ENCODE results near the gene LIPK.

Gene LIPK

DNA sequence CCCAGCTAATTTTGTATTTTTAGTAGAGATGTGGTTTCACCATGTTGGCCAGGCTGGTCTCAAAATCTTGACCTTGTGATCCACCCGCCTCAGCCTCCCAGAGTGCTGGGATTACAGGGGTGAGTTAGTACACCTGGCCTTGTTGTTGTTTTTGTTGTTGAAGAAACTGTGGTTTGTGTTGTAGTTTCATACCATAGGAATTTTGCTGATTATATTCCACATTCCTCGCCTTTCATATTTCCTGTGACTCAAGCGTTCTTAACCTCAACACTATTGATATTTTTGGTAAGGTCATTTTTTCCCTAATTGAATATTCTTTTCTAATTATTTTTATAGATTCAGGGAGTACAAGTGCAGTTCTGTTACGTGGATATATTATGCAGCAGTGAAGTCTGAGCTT is 25.1 kb upstream of the LIPK start:
- no peak overlapping the region for H3K18ac ChIP-seq (ENCODE audit: low read length)
- H3K9me3 ChIP-seq (replicated peaks in 1 of 2; ENCODE audit: control insufficient read depth in 2 of 2, insufficient read depth in 1 of 2, low read depth in 1 of 2, low read length in 2 of 2) = no peaks in the 10 kb centered on the region
- no peak for DNase-seq (ENCODE audit: low spot score)

DNA sequence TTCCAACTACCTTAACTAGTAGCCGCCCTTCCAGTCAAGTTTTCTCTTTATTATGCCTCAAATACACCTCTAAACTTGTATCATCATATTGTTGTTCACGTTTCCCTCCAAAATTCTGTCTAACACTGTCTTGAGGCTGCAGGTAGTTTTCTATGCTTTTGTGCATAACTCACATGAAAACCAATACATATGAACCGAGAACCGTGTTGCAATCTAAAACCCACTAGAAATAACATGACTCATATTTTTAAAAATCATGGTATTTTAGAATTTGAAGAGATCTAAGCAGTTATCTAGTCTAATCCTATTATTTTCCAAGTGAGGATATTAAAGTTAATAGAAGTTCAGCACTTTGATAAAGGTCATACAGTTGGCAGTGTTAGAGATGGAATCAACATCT is 23.6 kb upstream of the LIPK start:
- H2BK12ac ChIP-seq (ENCODE audit: low read length) = no peak overlapping the region
- no peak overlapping the region for H2BK120ac ChIP-seq (ENCODE audit: low read depth, low read length)
- WGBS, 2 donors (ENCODE audit: extremely low coverage in 2 of 2, insufficient read length in 2 of 2, insufficient replicate concordance in 1 of 2) = no CpG with 5 or more reads among the region's 4 CpGs
- no peaks in the 10 kb centered on the region for H3K79me1 ChIP-seq (ENCODE audit: low read depth, low read length)
- H3K14ac ChIP-seq (ENCODE audit: low read length) = no peak overlapping the region
- H3K27me3 ChIP-seq (ENCODE audit: control insufficient read depth in 3 of 3, insufficient read depth in 3 of 3, low read depth in 1 of 3, low read length in 3 of 3) = no peaks in the 10 kb centered on the region
- no peak overlapping the region for H2BK5ac ChIP-seq (ENCODE audit: low read length)
- no peak overlapping the region for H3K23ac ChIP-seq (ENCODE audit: low read depth, low read length, poor library complexity)
- H3K4me1 ChIP-seq (ENCODE audit: control insufficient read depth in 2 of 2, insufficient read depth in 1 of 2, low read depth in 1 of 2, low read length in 2 of 2) = no peaks in the 10 kb centered on the region
- no peak overlapping the region for H3K9ac ChIP-seq (ENCODE audit: low read depth, low read length, poor library complexity)
- no peak overlapping the region for H3K18ac ChIP-seq (ENCODE audit: low read length)
- H4K8ac ChIP-seq (ENCODE audit: low read depth, low read length) = no peak overlapping the region
- H3K9me3 ChIP-seq (replicated peaks in 1 of 2; ENCODE audit: control insufficient read depth in 2 of 2, insufficient read depth in 1 of 2, low read depth in 1 of 2, low read length in 2 of 2) = no peaks in the 10 kb centered on the region
- H2AFZ ChIP-seq (ENCODE audit: low read length) = no peak overlapping the region
- no peak overlapping the region for H3K4me2 ChIP-seq (ENCODE audit: insufficient read depth, low read length, poor library complexity, severe bottlenecking)
- DNase-seq (ENCODE audit: low spot score) = no peak
- no peaks in the 10 kb centered on the region for H3K36me3 ChIP-seq (replicated peaks in 1 of 2; ENCODE audit: control insufficient read depth in 2 of 2, insufficient read depth in 2 of 2, low read length in 2 of 2)
- no peak overlapping the region for H3K27ac ChIP-seq (replicated peaks; ENCODE audit: low read length)
- no peak overlapping the region for H2BK15ac ChIP-seq (ENCODE audit: low read length)
- H3K4ac ChIP-seq (ENCODE audit: low read length) = no peak overlapping the region
- no peak overlapping the region for H3K4me3 ChIP-seq (ENCODE audit: low read length in 2 of 2)
- H2AK5ac ChIP-seq (ENCODE audit: low read depth, low read length) = no peak overlapping the region
- H4K91ac ChIP-seq (ENCODE audit: low read depth, low read length, poor library complexity) = no peak overlapping the region

More for the DNA sequence above, 25.1 kb upstream of the LIPK start:
- H3K36me3 ChIP-seq (replicated peaks in 1 of 2; ENCODE audit: control insufficient read depth in 2 of 2, insufficient read depth in 2 of 2, low read length in 2 of 2) = no peaks in the 10 kb centered on the region
- H4K91ac ChIP-seq (ENCODE audit: low read depth, low read length, poor library complexity) = no peak overlapping the region
- H3K4ac ChIP-seq (ENCODE audit: low read length) = no peak overlapping the region
- no peak overlapping the region for H2BK12ac ChIP-seq (ENCODE audit: low read length)
- H3K9ac ChIP-seq (ENCODE audit: low read depth, low read length, poor library complexity) = no peak overlapping the region
- H3K4me2 ChIP-seq (ENCODE audit: insufficient read depth, low read length, poor library complexity, severe bottlenecking) = no peak overlapping the region
- H2AFZ ChIP-seq (ENCODE audit: low read length) = no peak overlapping the region
- no peaks in the 10 kb centered on the region for H3K79me1 ChIP-seq (ENCODE audit: low read depth, low read length)
- no peak overlapping the region for H2AK5ac ChIP-seq (ENCODE audit: low read depth, low read length)
- no peak overlapping the region for H3K23ac ChIP-seq (ENCODE audit: low read depth, low read length, poor library complexity)
- WGBS, 2 donors (ENCODE audit: extremely low coverage in 2 of 2, insufficient read length in 2 of 2, insufficient replicate concordance in 1 of 2) = no CpG with 5 or more reads among the region's 4 CpGs
- H3K27me3 ChIP-seq (ENCODE audit: control insufficient read depth in 3 of 3, insufficient read depth in 3 of 3, low read depth in 1 of 3, low read length in 3 of 3) = no peaks in the 10 kb centered on the region
- H3K4me1 ChIP-seq (ENCODE audit: control insufficient read depth in 2 of 2, insufficient read depth in 1 of 2, low read depth in 1 of 2, low read length in 2 of 2) = no peaks in the 10 kb centered on the region
- no peak overlapping the region for H2BK120ac ChIP-seq (ENCODE audit: low read depth, low read length)
- H3K14ac ChIP-seq (ENCODE audit: low read length) = no peak overlapping the region
- H3K27ac ChIP-seq (replicated peaks; ENCODE audit: low read length) = no peak overlapping the region
- no peak overlapping the region for H4K8ac ChIP-seq (ENCODE audit: low read depth, low read length)
- no peak overlapping the region for H3K4me3 ChIP-seq (ENCODE audit: low read length in 2 of 2)
- no peak overlapping the region for H2BK15ac ChIP-seq (ENCODE audit: low read length)
- no peak overlapping the region for H2BK5ac ChIP-seq (ENCODE audit: low read length)

DNA sequence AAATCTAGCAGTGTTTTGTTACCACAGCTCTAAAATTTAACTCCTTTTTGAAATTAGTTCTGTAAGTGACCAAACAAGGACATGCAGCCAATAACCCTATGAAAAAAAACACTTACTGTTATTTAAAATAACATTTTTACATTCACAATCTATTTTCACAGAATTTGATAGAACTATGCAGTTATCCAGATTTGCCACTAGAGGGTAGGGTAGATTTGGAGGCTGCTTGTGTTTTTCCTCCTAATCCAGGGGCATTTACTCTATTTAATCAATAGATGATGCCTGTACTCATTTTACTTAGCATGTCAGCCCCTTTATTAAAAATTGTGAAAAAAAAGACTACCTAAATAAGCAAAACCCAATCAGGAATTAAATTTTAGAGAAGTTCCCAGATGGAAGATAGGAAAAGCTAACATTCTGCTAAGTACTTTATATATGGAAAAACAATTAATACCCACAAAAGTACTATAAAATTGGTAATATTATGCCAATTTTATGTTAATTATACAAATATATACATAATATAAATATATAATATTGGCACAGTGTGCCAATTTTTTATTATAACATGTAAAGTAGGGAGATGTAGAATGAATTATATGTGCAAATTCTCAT is 18.1 kb upstream of the LIPK start:
- no peak overlapping the region for H2BK12ac ChIP-seq (ENCODE audit: low read length)
- no peaks in the 10 kb centered on the region for H3K9me3 ChIP-seq (replicated peaks in 1 of 2; ENCODE audit: control insufficient read depth in 2 of 2, insufficient read depth in 1 of 2, low read depth in 1 of 2, low read length in 2 of 2)
- no peak overlapping the region for H3K27ac ChIP-seq (replicated peaks; ENCODE audit: low read length)
- H3K27me3 ChIP-seq (ENCODE audit: control insufficient read depth in 3 of 3, insufficient read depth in 3 of 3, low read depth in 1 of 3, low read length in 3 of 3) = no peaks in the 10 kb centered on the region
- no peaks in the 10 kb centered on the region for H3K36me3 ChIP-seq (replicated peaks in 1 of 2; ENCODE audit: control insufficient read depth in 2 of 2, insufficient read depth in 2 of 2, low read length in 2 of 2)
- no peak overlapping the region for H3K4me3 ChIP-seq (ENCODE audit: low read length in 2 of 2)
- no peak overlapping the region for H2AFZ ChIP-seq (ENCODE audit: low read length)
- no peaks in the 10 kb centered on the region for H3K4me1 ChIP-seq (ENCODE audit: control insufficient read depth in 2 of 2, insufficient read depth in 1 of 2, low read depth in 1 of 2, low read length in 2 of 2)
- no peak overlapping the region for H2BK120ac ChIP-seq (ENCODE audit: low read depth, low read length)
- H2AK5ac ChIP-seq (ENCODE audit: low read depth, low read length) = no peak overlapping the region
- H3K9ac ChIP-seq (ENCODE audit: low read depth, low read length, poor library complexity) = no peak overlapping the region
- H3K14ac ChIP-seq (ENCODE audit: low read length) = no peak overlapping the region
- no peaks in the 10 kb centered on the region for H3K79me1 ChIP-seq (ENCODE audit: low read depth, low read length)
- no peak overlapping the region for H3K23ac ChIP-seq (ENCODE audit: low read depth, low read length, poor library complexity)
- H3K4me2 ChIP-seq (ENCODE audit: insufficient read depth, low read length, poor library complexity, severe bottlenecking) = no peak overlapping the region
- no peak overlapping the region for H4K8ac ChIP-seq (ENCODE audit: low read depth, low read length)
- no peak overlapping the region for H2BK15ac ChIP-seq (ENCODE audit: low read length)
- no peak overlapping the region for H3K18ac ChIP-seq (ENCODE audit: low read length)
- no peak overlapping the region for H3K4ac ChIP-seq (ENCODE audit: low read length)
- no peak overlapping the region for H4K91ac ChIP-seq (ENCODE audit: low read depth, low read length, poor library complexity)
- H2BK5ac ChIP-seq (ENCODE audit: low read length) = no peak overlapping the region
- no peak for DNase-seq (ENCODE audit: low spot score)

DNA sequence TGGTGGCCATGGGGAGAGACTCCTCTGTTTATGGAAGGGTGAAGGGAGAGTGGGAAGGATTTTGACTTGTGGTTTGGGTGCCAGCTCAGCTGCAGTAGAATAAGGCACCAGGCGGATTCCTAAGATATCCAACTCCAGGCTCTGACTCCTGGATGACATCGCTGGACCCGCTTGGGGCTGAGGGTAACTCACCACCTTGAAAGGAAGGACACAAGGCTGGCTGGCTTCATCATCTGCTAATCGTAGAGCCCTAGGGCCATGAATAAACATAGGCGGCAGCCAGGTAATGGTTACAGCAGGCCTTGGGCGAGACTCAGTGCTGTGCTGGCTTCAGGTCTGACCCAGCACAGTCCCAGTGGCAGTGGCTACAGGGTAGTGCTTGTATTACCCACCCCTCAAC is 16.7 kb upstream of the LIPK start:
- H2BK5ac ChIP-seq (ENCODE audit: low read length) = no peak overlapping the region
- H3K23ac ChIP-seq (ENCODE audit: low read depth, low read length, poor library complexity) = no peak overlapping the region
- no peak overlapping the region for H2AFZ ChIP-seq (ENCODE audit: low read length)
- H3K9ac ChIP-seq (ENCODE audit: low read depth, low read length, poor library complexity) = no peak overlapping the region
- H3K27me3 ChIP-seq (ENCODE audit: control insufficient read depth in 3 of 3, insufficient read depth in 3 of 3, low read depth in 1 of 3, low read length in 3 of 3) = no peaks in the 10 kb centered on the region
- H2BK12ac ChIP-seq (ENCODE audit: low read length) = no peak overlapping the region
- DNase-seq (ENCODE audit: low spot score) = no peak
- no peak overlapping the region for H2BK15ac ChIP-seq (ENCODE audit: low read length)
- H3K4me2 ChIP-seq (ENCODE audit: insufficient read depth, low read length, poor library complexity, severe bottlenecking) = no peak overlapping the region
- no peak overlapping the region for H3K14ac ChIP-seq (ENCODE audit: low read length)
- no peak overlapping the region for H3K18ac ChIP-seq (ENCODE audit: low read length)
- H3K9me3 ChIP-seq (replicated peaks in 1 of 2; ENCODE audit: control insufficient read depth in 2 of 2, insufficient read depth in 1 of 2, low read depth in 1 of 2, low read length in 2 of 2) = no peaks in the 10 kb centered on the region
- WGBS, 2 donors (ENCODE audit: extremely low coverage in 2 of 2, insufficient read length in 2 of 2, insufficient replicate concordance in 1 of 2) = no CpG with 5 or more reads among the region's 6 CpGs
- no peak overlapping the region for H4K91ac ChIP-seq (ENCODE audit: low read depth, low read length, poor library complexity)
- H4K8ac ChIP-seq (ENCODE audit: low read depth, low read length) = no peak overlapping the region
- H3K79me1 ChIP-seq (ENCODE audit: low read depth, low read length) = no peaks in the 10 kb centered on the region
- no peaks in the 10 kb centered on the region for H3K36me3 ChIP-seq (replicated peaks in 1 of 2; ENCODE audit: control insufficient read depth in 2 of 2, insufficient read depth in 2 of 2, low read length in 2 of 2)
- H2AK5ac ChIP-seq (ENCODE audit: low read depth, low read length) = no peak overlapping the region
- H2BK120ac ChIP-seq (ENCODE audit: low read depth, low read length) = no peak overlapping the region
- no peak overlapping the region for H3K27ac ChIP-seq (replicated peaks; ENCODE audit: low read length)
- H3K4me1 ChIP-seq (ENCODE audit: control insufficient read depth in 2 of 2, insufficient read depth in 1 of 2, low read depth in 1 of 2, low read length in 2 of 2) = no peaks in the 10 kb centered on the region
- H3K4ac ChIP-seq (ENCODE audit: low read length) = no peak overlapping the region
- no peak overlapping the region for H3K4me3 ChIP-seq (ENCODE audit: low read length in 2 of 2)
